ENCODE results near the gene APOO.

Gene APOO

GRCh38 chrX:23815376-23815775 lies 92.4 kb downstream of the APOO start:
- no peak for DNase-seq

- no peak for DNase-seq
Observed at GRCh38 chrX:23813808-23814207, 93.9 kb downstream of the APOO start.

- no peak for DNase-seq
Observed at GRCh38 chrX:23811656-23812055, 96.1 kb downstream of the APOO start.

GRCh38 chrX:23811108-23811651 lies 96.6 kb downstream of the APOO start:
- no peak for DNase-seq

- DNase-seq = no peak
Observed at GRCh38 chrX:23810279-23810678, 97.5 kb downstream of the APOO start.

GRCh38 chrX:23805389-23805788 lies 102.3 kb downstream of the APOO start:
- DNase-seq = no peak

- no peak for DNase-seq
Observed at GRCh38 chrX:23804578-23804977, 103.2 kb downstream of the APOO start.

- no peak for DNase-seq
Observed at GRCh38 chrX:23803931-23804381, 103.8 kb downstream of the APOO start.

- DNase-seq = no peak
Observed at GRCh38 chrX:23802431-23802830, 105.3 kb downstream of the APOO start.

GRCh38 chrX:23799469-23800065 lies 108.2 kb downstream of the APOO start:
- no peak for DNase-seq

GRCh38 chrX:23797371-23798128 lies 110.2 kb downstream of the APOO start:
- no peak for DNase-seq

- no peak for DNase-seq
Observed at GRCh38 chrX:23795221-23795620, 112.5 kb downstream of the APOO start.

- no peak for DNase-seq
Observed at GRCh38 chrX:23792861-23793553, 114.7 kb downstream of the APOO start.

- no peak for DNase-seq
Observed at GRCh38 chrX:23790155-23790497, 117.6 kb downstream of the APOO start.

GRCh38 chrX:23789386-23790154 lies 118.2 kb downstream of the APOO start:
- DNase-seq = no peak

GRCh38 chrX:23788946-23789345 lies 118.8 kb downstream of the APOO start:
- no peak for DNase-seq

GRCh38 chrX:23788521-23788920 lies 119.2 kb downstream of the APOO start:
- no peak for DNase-seq

GRCh38 chrX:23787745-23788118 lies 120.0 kb downstream of the APOO start:
- DNase-seq = no peak

GRCh38 chrX:23786268-23786815 lies 121.4 kb downstream of the APOO start:
- no peak for DNase-seq

GRCh38 chrX:23785580-23785979 lies 122.2 kb downstream of the APOO start:
- DNase-seq = no peak

GRCh38 chrX:23784470-23785331 lies 123.0 kb downstream of the APOO start:
- no peak for DNase-seq

Measured in SHP77 treated with DMSO at 0.1 percent for 48 hours (cell line).